Mononuclear cell (primary cell): ENCODE results near the gene FBF1. TPM values are rescaled to one million over a fixed set of nuclear protein-coding genes. Genes with fewer than 3 reads are reported as not detected.
"Not testable (repeated sequence)": the region's sequence is repeated elsewhere in the genome, so short reads cannot be mapped to it uniquely, and the experiment has no call there.

Experiments
- H3K27me3 ChIP-seq: 2 replicates; pipeline ENCODE4 v1.6.0; 2011; ENCODE audit warnings: low read length, control low read depth; ENCODE audit not compliant: insufficient read depth
- H3K4me1 ChIP-seq: 2 replicates; pipeline ENCODE4 v1.5.1; 2011; ENCODE audit warnings: mild to moderate bottlenecking, low read length, control low read depth; ENCODE audit not compliant: insufficient read depth
- H3K4me3 ChIP-seq: 2 replicates; pipeline ENCODE4 v1.5.1; 2011; ENCODE audit warnings: mild to moderate bottlenecking, low read length, moderate library complexity
- H3K9me3 ChIP-seq: 2 replicates; pipeline ENCODE4 v1.5.1; 2011; ENCODE audit warnings: low read depth, mild to moderate bottlenecking, control low read depth, low read length
- total RNA-seq: library from RNA; depleted of rRNA; stranded (reverse); fragments of >200 nt; gene quantifications from one replicate; pipeline ENCODE4 v1.2.3, GENCODE V29; 2012

FBF1 gene
- total RNA-seq, 1 donor, result 11.2 TPM

GRCh38 chr17:75868730-75869281 is 72.0 kb downstream of the FBF1 start:
- not testable (repeated sequence) for H3K9me3 ChIP-seq, H3K27me3 ChIP-seq
- peaks cover 25% of the 10 kb centered on the region for H3K4me1 ChIP-seq

GRCh38 chr17:75865404-75866188 is 75.2 kb downstream of the FBF1 start:
- peaks cover 22% of the 10 kb centered on the region for H3K4me1 ChIP-seq
- H3K4me3 ChIP-seq, H3K27me3 ChIP-seq, H3K9me3 ChIP-seq: not testable (repeated sequence)

More at GRCh38 chr17:75868730-75869281, 72.0 kb downstream of the FBF1 start:
- not testable (repeated sequence) for H3K4me3 ChIP-seq

GRCh38 chr17:75864887-75865286 is 76.0 kb downstream of the FBF1 start:
- not testable (repeated sequence) for H3K9me3 ChIP-seq, H3K27me3 ChIP-seq, H3K4me3 ChIP-seq
- peaks cover 25% of the 10 kb centered on the region for H3K4me1 ChIP-seq

DNA sequence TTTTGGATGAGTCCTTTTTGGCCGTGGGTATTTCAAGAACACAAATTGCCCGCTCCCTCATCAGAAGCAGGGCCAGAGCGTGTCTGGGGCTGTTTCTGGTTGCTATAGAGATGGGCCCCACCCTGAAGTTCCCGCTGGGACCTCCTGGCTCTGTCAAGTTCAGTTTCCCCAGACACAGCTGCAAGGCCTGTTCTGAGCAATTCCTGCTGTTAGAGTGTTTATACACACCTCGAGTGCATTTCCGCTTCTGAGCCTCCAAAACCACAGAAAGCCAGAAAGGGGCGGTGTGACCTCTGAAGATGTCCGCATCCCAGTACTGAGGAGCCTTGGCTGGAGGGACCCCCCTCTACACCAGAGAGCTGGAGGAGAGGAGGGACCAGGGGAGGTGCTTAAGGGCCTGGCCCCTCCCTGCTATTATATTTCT is 76.4 kb downstream of the FBF1 start:
- peaks cover 29% of the 10 kb centered on the region for H3K4me1 ChIP-seq
- H3K9me3 ChIP-seq, result no peaks in the 10 kb centered on the region
- H3K27me3 ChIP-seq, result no peaks in the 10 kb centered on the region
- H3K4me3 ChIP-seq, result no peak overlapping the region

- no peaks in the 10 kb centered on the region for H3K27me3 ChIP-seq
- no peaks in the 10 kb centered on the region for H3K9me3 ChIP-seq
- peaks cover 53% of the 10 kb centered on the region for H3K4me1 ChIP-seq
- H3K4me3 ChIP-seq, result no peak overlapping the region
These were observed 78.9 kb downstream of the FBF1 start for GRCh38 chr17:75861927-75862317.

Other genes with a start within 250 kb of the FBF1 start
- 0.10 TPM for gene ITGB4, start 219.6 kb downstream of the FBF1 start, total RNA-seq
- gene GALK1, start 175.8 kb downstream of the FBF1 start, total RNA-seq, result 8.8 TPM
- gene UNK, start 156.2 kb downstream of the FBF1 start, total RNA-seq, result 32.8 TPM
- 42.9 TPM for gene UNC13D, start 96.6 kb downstream of the FBF1 start, total RNA-seq
- 30.5 TPM for gene WBP2, start 85.7 kb downstream of the FBF1 start, total RNA-seq
- gene TRIM47, start 62.5 kb downstream of the FBF1 start, total RNA-seq, result 0.63 TPM
- 5.8 TPM for gene TRIM65, start 44.1 kb downstream of the FBF1 start, total RNA-seq
- 45.4 TPM for gene MRPL38, start 36.2 kb downstream of the FBF1 start, total RNA-seq
- gene ACOX1, start 38.1 kb upstream of the FBF1 start, total RNA-seq, result 18.5 TPM
- gene TEN1, start 38.2 kb upstream of the FBF1 start, total RNA-seq, result 18.9 TPM
- gene CDK3, start 59.8 kb upstream of the FBF1 start, total RNA-seq, result 1.8 TPM
- gene EVPL, start 86.3 kb upstream of the FBF1 start, total RNA-seq, result under 0.01 TPM
- 34.7 TPM for gene SRP68, start 131.5 kb upstream of the FBF1 start, total RNA-seq
- gene GALR2, start 133.7 kb upstream of the FBF1 start, total RNA-seq, result 0.63 TPM
- gene ZACN, start 138.1 kb upstream of the FBF1 start, total RNA-seq, result 0.21 TPM
- 49.2 TPM for gene EXOC7, start 162.7 kb upstream of the FBF1 start, total RNA-seq
- gene FOXJ1, start 200.2 kb upstream of the FBF1 start, total RNA-seq, result 1.3 TPM